ENCODE data around the gene STRA6.

STRA6 gene

GRCh38 chr15:74211656-74212055 lies 9.1 kb upstream of the STRA6 start:
- H2AFZ ChIP-seq (ENCODE audit: low read length), result no peak overlapping the region
- H3K9me2 ChIP-seq (replicated peaks; ENCODE audit: low read depth, low read length), result no peaks in the 10 kb centered on the region
- no peaks in the 10 kb centered on the region for H3F3A ChIP-seq (ENCODE audit: low read depth)
- H3K4me2 ChIP-seq (ENCODE audit: low read depth, low read length, poor library complexity, severe bottlenecking), result peak overlapping the region; percentile 15
- peaks cover 70% of the 10 kb centered on the region for H3K4me1 ChIP-seq (ENCODE audit: insufficient read depth, low read length, poor library complexity, severe bottlenecking)
- no peak overlapping the region for H3K4me3 ChIP-seq (ENCODE audit: low read length, poor library complexity, severe bottlenecking)
- H3K9ac ChIP-seq (ENCODE audit: low read depth, low read length, poor library complexity, severe bottlenecking), result peak overlapping the region; percentile 38
- no peaks in the 10 kb centered on the region for H3K27me3 ChIP-seq (ENCODE audit: insufficient read depth, low read length, poor library complexity, severe bottlenecking)
- H3K36me3 ChIP-seq (ENCODE audit: insufficient read depth, low read length), result no peaks in the 10 kb centered on the region
- no peaks in the 10 kb centered on the region for H3K9me3 ChIP-seq (ENCODE audit: insufficient read depth, low read depth, low read length)
- H3K79me2 ChIP-seq (ENCODE audit: insufficient read depth, low read length), result peaks cover 46% of the 10 kb centered on the region
- no peak for TF ChIP-seq CTCF (conservative IDR thresholded peaks at IDR 0.05; ENCODE audit: low read length)
- no peaks in the 10 kb centered on the region for H4K20me1 ChIP-seq (ENCODE audit: insufficient read depth, low read length, poor library complexity, severe bottlenecking)

DNA sequence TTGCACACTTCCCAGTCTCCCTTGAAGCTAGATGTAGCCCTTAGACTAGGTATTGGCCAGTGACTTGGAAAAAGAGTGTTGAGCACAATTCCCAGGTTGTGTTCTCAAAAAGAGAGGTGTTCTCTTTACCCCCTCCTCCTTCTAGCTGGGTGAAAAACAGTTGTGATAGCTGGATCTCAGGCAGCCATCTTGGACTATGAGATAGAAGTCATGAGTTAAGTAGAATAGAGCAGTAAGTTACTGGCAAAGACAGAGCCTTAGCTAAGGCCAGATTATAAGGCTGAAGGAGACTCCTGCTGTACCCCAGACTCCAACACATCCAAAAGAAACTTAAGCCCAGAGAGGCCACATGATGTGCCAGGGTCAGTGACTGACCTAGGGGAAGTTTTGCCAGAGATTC lies 8.1 kb upstream of the STRA6 start:
- H3K36me3 ChIP-seq (ENCODE audit: insufficient read depth, low read length), result no peaks in the 10 kb centered on the region
- peaks cover 79% of the 10 kb centered on the region for H3K4me1 ChIP-seq (ENCODE audit: insufficient read depth, low read length, poor library complexity, severe bottlenecking)
- no peak overlapping the region for H3K9ac ChIP-seq (ENCODE audit: low read depth, low read length, poor library complexity, severe bottlenecking)
- no peak overlapping the region for H2AFZ ChIP-seq (ENCODE audit: low read length)
- H4K20me1 ChIP-seq (ENCODE audit: insufficient read depth, low read length, poor library complexity, severe bottlenecking), result no peaks in the 10 kb centered on the region
- peaks cover 55% of the 10 kb centered on the region for H3K79me2 ChIP-seq (ENCODE audit: insufficient read depth, low read length)
- H3K4me3 ChIP-seq (ENCODE audit: low read length, poor library complexity, severe bottlenecking), result no peak overlapping the region
- H3F3A ChIP-seq (ENCODE audit: low read depth), result no peaks in the 10 kb centered on the region
- H3K9me2 ChIP-seq (replicated peaks; ENCODE audit: low read depth, low read length), result no peaks in the 10 kb centered on the region
- H3K27me3 ChIP-seq (ENCODE audit: insufficient read depth, low read length, poor library complexity, severe bottlenecking), result no peaks in the 10 kb centered on the region
- TF ChIP-seq CTCF (conservative IDR thresholded peaks at IDR 0.05; ENCODE audit: low read length), result no peak
- TF ChIP-seq EZH2phosphoT487 (IDR thresholded peaks at IDR 0.05; ENCODE audit: borderline replicate concordance), result no peak
- H3K9me3 ChIP-seq (ENCODE audit: insufficient read depth, low read depth, low read length), result no peaks in the 10 kb centered on the region
- peak overlapping the region; percentile 91 for H3K4me2 ChIP-seq (ENCODE audit: low read depth, low read length, poor library complexity, severe bottlenecking)

- Histone ChIP-seq H3F3A (ENCODE audit: low read depth) (no peaks in the 10 kb centered on the region), H3K27me3 (ENCODE audit: insufficient read depth, low read length, poor library complexity, severe bottlenecking) (no peaks in the 10 kb centered on the region), H3K79me2 (ENCODE audit: insufficient read depth, low read length) (peaks cover 60% of the 10 kb centered on the region), H3K36me3 (ENCODE audit: insufficient read depth, low read length) (no peaks in the 10 kb centered on the region), H3K9me3 (ENCODE audit: insufficient read depth, low read depth, low read length) (no peaks in the 10 kb centered on the region), H3K4me1 (ENCODE audit: insufficient read depth, low read length, poor library complexity, severe bottlenecking) (peaks cover 81% of the 10 kb centered on the region), H4K20me1 (ENCODE audit: insufficient read depth, low read length, poor library complexity, severe bottlenecking) (no peaks in the 10 kb centered on the region), H3K9me2 (replicated peaks; ENCODE audit: low read depth, low read length) (no peaks in the 10 kb centered on the region), H2AFZ (ENCODE audit: low read length) (no peak overlapping the region), H3K4me3 (ENCODE audit: low read length, poor library complexity, severe bottlenecking) (peak overlapping the region; percentile 75), H3K4me2 (ENCODE audit: low read depth, low read length, poor library complexity, severe bottlenecking) (peak overlapping the region; percentile 91), H3K9ac (ENCODE audit: low read depth, low read length, poor library complexity, severe bottlenecking) (peak overlapping the region; percentile 90)
- TF ChIP-seq CTCF (conservative IDR thresholded peaks at IDR 0.05; ENCODE audit: low read length) (no peak), EZH2phosphoT487 (IDR thresholded peaks at IDR 0.05; ENCODE audit: borderline replicate concordance) (no peak)
These were observed 7.5 kb upstream of the STRA6 start for GRCh38 chr15:74209997-74210671.
